ENCODE measurements around the gene KIF26B. TPM values are rescaled to one million over a fixed set of nuclear protein-coding genes. Genes with fewer than 3 reads are reported as not detected.
A peak's percentile ranks its signal among the peaks of the same experiment; 100 is the strongest.

Gene KIF26B
- total RNA-seq, 1 experiment from 2014 or later: 14.7 TPM

DNA sequence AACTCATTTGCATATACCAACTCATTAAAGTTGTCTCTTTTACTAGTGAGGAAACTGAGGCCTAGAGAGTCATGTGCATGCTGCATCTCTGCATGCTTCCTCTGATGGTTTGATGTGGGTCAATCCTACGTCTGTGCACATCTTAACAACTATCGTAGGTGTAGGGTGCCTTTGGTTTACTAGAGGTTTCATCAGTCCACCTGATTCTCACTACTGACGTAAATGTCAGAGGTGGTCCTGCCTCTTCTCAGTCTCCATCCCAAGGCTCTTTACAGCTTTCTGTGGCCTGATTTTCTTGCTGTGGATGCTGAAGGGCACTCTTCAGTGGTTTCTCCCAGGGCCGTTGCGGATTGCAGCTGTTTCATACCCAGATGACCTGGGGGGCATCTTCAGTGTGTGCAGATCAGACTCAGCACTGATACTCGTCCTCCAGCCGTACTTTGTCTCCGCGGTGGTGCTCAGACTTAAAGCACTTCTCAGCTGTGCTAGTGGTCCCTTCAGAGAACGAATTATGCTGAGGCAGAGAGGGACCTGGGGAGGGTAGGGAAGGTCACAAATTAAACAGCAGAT is 407.0 kb downstream of the KIF26B start:
- DNase-seq (ENCODE audit: low spot score): no peak

DNA sequence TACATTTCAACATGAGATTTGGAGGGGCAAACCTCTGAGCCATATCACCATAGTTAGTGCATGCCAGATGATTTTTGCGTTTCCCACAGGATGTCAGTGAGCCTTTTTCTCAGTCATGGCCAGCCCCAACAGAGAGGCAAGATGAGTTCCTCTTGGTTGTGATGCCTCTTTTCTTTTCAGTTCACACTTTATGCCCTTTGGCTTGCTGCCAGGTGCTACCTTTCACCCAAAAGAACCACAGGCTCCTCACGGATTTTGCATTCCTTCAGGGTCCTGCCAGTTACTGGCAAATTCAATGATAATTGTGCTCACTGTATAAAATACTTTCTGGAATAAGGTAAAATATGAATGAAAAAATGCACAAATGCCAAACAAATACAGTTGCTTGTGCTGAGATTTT is 411.3 kb downstream of the KIF26B start:
- no peak for DNase-seq (ENCODE audit: low spot score)

DNA sequence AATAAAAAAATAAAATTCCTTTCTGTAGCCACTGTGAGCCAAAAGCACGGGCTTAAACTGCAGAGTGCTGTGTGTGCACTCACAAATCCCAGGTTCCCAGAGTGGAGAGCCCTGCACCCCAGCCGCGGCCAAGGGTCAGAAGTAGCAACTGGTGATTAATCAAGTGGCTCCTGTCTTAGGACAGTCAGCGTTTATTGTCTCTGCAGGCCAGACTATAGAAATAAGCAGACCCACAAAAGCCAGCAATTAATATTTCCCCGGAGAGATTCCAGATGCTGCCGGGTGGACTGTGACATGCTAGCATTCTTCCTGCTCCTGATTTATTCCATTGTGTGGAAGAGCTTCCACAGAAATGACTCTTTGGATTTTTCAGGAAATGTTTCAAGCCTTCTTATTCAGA is 412.2 kb downstream of the KIF26B start:
- DNase-seq (ENCODE audit: low spot score): no peak

DNA sequence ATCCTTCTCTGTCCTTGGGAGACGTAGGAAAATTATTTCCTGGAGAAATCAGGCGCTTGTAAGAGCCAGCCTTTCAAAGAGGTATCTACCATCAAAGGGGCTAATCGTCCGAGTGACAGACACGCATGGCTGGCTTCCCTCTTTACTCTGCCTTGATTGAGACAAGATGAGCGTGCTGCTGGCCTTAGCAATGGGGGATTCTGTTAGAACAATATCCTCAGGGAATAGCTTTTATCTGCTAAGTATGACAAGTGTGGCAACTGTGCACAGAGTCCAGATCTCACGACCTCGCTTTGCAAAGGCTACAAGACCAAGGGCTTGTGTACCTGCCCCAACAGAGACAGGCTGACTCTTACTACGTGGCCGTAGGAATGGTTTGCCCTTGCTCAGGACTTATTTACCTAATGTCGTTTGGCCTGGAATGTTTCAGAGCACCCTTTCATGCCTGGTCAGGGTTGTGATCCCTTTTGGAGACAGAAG is 417.1 kb downstream of the KIF26B start:
- DNase-seq (ENCODE audit: low spot score): no peak

DNA sequence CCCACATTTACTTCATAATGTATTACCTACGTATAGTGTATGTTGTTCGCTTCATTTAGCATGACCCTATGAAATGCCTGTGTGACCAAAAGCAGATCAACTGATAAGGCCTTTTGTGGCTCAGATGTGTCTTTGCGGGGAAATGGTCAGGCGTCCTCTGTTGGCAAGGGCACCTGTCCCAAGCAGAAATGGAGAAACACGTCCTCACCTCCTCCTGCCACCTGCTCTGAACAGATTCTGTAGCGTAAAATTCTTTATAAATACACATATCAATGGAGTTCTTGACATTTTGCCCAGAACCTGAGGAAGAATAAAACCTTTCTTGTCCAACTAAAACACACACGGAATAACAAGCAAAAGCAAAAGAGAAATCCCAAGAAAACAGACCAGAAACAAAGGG is 417.9 kb downstream of the KIF26B start:
- no peak for DNase-seq (ENCODE audit: low spot score)

DNA sequence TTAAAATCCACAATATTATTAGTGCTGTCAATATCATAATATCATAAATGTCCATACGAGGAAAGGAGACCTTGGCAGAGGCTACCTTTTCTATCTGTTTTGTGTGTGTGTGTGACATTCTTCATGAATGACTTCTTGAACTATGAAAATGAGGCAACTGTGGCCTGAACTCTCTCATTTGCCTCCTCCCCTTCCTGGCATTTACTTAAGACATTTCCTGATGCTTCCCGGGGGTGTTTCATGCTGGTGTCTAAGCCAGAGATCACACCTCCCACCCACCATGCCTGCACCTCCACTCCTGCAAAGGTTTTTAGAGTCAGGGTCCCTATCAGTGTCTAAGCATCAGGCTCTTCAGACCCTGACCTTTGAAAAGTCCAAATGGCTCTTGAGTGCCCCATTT is 420.9 kb downstream of the KIF26B start:
- DNase-seq (ENCODE audit: low spot score): no peak

DNA sequence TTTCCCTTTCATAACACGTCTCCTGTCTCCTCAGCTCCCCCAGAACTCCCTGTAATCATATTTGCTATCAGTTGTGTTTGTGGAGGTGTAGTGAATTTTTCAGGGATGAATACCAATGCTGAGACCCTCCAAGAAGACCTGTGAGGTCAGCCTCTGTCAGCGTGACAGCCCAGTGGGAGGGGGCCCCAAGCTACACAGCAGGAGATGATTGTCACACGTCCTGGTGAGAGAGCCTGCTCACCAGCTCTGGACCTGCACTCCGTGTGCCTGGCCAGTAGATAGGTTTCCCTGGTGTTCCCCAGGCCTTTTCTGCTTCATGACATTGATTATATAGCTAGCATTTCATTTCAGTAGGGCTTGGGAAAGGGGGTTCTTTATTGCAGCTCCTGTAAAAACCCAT is 421.5 kb downstream of the KIF26B start:
- no peak for DNase-seq (ENCODE audit: low spot score)

DNA sequence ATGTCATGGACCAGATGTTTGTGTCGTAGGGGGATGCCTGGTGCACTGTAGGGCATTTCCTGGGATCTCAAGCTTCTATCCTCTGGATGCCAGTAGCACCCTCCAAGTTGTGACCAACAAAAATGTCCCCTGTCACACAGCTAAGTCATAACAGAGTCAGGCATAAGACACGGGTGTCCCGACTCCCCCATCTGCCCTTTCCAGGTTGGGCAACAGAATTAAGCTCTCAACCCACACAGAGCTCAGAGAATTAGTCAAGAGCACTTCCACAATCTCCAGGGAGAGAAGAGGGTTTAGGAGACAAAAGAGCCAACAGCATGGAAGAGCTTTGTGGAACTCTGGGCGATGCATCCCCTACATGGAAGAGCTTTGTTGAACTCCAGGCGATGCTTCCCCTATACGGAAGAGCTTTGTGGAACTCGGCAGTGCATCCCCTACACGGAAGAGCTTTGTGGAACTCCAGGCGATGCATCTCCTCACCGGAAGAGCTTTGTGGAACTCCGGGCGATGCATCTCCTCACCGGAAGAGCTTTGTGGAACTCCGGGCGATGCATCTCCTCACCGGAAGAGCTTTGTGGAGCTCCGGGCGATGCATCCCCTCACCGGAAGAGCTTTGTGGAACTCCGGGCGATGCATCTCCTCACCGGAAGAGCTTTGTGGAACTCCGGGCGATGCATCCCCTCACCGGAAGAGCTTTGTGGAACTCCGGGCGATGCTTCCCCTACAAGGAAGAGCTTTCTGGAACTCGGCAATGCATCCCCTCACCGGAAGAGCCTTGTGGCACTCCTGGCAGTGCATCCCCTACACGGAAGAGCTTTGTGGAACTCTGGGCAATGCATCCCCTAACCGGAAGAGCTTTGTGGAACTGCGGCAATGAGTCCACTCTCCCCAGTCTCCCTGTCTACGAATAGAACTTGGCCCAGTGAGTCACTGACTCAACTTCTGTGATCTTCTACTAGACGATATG is 422.7 kb downstream of the KIF26B start:
- DNase-seq (ENCODE audit: low spot score): no peak

DNA sequence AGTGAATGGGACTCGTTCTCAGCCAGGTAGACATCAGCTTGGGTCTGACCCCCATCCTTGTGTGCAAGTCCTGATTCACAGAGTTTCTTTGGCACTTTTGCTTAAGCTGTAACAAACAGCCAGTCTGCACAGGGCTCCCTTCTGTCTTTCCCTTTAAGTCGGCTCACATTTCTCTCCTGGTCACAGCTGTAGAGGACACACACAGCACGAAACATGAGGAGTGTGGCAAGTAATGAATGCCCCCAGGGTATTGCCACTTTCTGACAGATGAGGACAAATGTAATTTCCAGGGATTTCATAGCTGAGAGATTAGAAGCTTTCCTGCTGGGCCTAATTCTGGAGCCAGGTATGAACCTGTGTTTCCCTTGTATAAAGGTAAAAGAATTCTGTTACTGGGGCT is 423.5 kb downstream of the KIF26B start:
- DNase-seq (ENCODE audit: low spot score): no peak

DNA sequence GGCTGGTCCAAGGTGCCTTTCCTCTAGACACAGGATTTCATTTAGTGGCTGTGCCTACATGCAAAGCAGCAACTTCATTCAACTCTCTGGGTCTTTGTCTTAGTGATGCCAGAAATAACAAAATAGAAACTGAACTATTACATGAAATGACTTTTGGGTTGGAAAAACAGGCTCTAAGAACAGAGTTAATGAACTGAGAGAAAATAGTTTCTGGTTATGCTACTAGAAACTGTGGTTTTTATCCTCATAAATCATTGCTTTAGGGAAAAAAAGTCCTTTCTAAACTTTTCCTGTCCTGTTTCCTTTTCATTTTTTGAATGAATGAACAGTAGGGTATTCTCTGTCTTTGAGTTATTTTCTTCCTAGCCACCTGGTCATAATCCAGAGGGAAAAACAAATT is 424.0 kb downstream of the KIF26B start:
- DNase-seq (ENCODE audit: low spot score): no peak

DNA sequence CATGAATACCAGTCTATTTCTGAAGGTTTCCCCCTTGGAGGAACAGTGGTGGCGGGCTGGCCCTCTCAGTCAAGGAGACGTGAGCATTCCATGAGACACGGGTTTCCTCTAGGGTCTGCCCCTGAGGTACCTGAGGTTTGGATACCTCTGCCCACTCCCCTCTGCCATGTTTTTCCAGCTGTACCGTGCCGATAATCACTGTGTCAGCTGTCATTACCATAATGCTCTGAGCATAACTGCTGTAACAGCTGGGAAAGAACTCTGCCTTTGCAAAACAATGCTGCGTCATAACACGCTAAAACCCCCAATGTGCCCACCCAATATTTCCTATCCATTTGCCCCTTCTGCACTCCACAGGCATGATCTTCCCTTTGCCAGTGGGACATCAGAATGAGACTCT is 425.1 kb downstream of the KIF26B start:
- no peak for DNase-seq (ENCODE audit: low spot score)

DNA sequence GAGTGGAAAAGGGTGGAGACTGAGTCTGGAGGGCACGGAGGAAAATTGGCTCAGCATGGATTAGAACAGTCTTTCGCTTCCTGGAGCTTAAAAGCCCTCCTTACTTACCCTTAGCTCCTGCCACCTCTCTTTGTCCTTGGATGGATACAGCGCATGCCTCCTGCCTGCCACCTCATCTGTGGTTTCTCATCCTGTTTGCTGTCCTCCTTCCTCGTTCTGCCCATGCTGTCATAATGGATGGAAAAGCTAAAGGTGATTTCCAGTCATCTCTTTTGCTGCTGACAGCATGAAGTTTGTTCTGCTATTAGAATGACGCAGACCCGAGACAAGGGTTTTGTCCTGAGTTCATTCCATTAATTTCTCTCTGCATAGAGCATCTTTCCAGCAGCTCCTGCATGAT is 425.9 kb downstream of the KIF26B start:
- no peak for DNase-seq (ENCODE audit: low spot score)

DNA sequence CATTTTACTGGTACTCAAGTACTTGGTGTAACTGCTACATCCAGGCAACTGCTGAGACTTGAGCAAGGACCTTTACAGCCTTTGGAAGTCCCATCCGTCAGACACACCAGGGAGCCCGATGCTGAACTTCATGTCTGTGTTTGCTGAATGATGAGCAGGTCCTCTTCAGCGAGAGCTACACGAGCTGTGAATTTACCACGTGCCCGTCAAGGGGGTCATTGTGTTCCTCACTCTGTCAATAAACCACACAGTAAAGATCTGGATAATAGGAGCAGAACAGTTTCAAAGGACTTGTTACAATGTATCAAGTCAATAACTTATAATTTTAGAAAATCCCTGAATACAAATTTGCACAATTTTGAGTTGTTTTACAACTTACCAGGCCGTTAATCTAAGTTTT is 427.2 kb downstream of the KIF26B start:
- DNase-seq (ENCODE audit: low spot score): no peak

DNA sequence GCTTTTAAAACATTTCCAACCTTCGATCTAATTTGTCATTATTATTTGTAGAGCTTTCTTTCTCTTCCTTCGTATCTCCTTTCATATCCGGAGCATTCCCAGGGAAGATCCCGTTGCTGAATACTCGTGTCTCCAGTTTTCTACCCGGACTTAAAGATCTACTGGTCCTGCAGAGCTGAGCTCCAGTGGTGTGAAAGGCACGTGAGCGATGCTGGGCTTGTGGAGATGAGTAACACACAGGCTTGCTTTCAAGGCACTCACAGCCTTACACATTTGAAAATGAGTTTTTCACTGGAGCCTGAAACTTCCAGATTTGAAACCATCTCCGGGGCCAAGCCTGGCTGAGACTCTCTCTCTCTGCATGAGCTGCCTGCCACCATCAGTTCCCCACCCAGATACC is 428.3 kb downstream of the KIF26B start:
- DNase-seq (ENCODE audit: low spot score): no peak

DNA sequence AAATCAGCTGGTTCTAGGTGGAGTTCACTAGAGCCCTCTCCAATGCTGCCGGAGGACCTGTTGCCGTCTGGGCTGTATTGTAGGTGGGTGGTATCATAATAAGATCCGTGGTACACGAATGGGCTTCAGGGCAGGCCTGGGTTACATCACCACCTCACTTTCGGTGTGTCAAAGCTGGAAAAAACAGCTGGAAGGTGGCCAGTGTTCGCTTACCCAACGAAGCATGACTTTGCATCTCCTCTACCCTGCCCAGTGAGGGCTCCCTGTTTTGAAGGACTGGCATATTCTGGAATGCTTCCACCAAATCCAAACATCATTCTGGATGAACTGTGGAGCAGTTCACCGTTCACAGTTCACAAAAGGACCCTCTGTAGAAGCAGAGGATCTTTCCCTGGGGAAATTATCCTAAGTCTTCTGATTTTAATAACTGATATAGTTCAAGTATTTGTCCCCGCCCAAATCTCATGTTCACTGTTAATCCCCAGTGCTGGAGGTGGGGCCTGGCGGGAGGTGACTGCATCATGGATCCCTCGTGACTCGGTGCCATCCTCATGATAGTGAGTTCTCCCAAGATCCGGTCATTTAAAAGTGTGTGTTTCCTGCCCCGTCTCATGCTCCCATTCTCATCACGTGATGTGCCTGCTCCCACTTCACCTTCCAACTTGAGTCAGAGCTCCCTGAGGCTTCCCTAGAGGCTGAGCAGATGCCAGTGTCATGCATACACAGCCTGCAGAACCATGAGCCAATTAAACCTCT is 429.0 kb downstream of the KIF26B start:
- DNase-seq (ENCODE audit: low spot score): peak; percentile 85

DNA sequence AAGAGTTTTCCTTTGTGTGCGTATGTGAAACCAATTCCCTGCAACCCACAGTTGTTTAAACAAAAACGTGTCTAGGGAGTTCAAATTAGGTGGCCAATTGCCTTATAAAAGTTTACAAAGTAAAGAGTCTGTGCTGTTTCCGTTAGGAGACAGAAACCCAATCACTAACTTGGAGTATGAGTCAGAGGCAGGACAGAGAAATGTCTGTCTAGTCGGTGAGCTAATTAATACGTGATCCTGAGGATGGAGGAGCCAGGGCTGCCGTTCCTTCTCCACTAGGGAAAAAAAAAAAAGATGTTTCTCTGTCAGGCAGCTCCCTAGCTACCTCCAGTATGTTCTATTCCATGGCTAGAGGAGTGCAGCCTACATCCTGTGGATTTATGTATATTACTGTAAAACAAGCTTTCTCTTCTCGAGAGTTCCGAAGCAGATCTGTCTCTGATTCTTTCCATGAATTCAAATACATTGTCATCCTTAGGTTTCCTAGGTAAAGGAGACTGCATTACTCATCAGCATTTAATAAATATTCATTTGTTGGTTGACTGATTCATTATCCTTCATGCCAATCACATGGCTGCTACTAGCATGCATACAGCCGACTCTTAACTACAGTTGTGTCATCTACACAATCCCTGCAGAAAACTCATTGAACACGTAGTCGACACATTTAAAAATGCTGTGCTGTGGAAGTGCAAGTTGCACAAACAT is 430.6 kb downstream of the KIF26B start:
- peak; percentile 96 for DNase-seq (ENCODE audit: low spot score)

DNA sequence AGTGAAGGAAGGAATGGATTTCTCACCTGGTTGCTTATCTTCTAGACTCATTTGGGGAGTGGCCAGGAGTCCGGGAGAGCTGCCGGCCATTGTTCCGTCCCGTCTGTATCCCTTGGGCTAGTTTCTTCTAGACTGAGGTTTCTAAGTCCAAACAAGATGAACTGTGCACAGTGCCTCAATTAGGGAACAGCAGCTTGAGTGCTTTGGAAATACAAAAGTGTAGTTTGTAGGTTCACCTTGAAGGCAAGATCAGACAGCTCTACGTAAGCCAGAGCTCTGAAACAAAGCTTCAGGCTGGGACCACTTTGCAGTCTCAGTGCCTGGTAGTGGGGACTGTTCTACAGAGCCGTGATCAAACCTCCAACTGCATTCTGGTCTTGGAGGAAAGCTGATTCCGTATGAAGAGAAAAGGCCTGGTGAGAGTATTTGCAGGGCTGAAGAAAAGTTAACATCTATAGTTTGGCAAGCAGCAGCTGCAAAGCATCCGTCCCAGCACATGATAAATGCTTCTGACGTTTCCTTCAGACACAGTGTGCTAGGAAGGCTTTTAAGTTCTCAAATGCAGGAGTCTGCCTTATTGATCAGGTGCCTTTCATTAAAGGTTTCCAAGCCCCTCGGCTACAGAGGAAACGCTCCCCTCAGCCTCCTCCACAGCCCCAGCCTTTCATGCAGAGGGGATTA is 432.8 kb downstream of the KIF26B start:
- DNase-seq (ENCODE audit: low spot score): no peak

DNA sequence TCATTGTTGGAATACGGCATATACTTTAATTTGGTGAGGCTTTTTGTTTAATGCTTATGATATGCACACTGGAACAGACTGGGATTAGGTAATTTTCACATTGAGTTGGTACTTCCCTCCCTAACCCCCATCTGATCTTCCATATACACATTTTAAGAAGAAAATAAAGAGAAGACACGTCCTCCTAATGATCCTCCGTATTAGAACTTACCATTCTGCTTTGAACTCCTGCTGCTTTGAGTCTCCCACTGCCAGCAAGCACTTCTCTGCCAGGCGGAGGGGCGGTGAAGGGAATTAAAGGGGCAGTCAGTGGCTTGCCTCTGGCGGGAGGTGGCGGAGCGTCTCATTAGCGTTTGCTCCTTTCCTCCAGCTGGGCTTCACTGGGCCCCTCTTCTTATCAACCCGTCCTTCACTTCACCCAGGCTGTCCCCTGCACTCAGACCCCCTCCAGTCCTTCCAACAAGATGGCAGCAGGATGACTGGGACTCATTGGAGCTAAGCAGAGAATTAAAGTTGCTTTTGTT is 433.4 kb downstream of the KIF26B start:
- no peak for DNase-seq (ENCODE audit: low spot score)

DNA sequence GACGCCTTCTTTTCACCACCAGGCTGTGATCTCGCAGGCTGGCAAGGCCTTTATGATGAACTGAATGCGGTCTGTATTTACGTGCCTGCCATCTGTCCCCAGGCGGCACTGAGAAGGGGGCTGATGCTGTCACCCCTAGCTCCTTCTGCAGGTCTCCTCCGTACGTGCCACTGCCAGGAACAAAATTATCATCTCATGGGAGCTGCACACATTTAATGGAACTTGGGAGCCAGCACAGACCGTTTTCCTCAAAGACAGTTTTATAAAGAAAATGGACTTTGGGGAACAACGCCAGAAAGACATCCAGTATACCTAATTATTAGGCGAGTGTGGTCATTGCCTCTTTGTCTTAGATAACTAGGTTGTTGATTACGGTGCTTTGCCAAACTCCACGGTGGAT is 434.5 kb downstream of the KIF26B start:
- no peak for DNase-seq (ENCODE audit: low spot score)

DNA sequence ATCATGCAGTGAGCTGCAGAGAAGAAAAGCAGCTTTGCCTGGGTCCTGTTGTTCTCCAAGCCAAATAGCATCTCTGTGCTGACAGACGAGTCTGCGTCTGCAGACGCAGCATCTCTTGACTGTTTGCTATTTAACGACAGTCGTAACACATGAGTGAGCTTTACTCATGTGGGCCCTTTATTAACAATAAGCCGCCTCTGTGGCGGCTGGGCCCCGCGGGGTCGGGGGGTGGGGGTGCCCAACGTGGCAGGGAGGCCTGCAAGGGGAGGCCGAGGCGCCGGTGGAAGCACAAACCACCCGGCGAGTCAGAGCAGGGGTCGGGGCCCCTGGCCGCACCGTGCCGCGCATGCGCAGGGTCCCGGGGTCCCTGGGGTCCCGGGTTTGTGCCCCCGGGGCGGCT is 435.1 kb downstream of the KIF26B start:
- DNase-seq (ENCODE audit: low spot score): no peak

DNA sequence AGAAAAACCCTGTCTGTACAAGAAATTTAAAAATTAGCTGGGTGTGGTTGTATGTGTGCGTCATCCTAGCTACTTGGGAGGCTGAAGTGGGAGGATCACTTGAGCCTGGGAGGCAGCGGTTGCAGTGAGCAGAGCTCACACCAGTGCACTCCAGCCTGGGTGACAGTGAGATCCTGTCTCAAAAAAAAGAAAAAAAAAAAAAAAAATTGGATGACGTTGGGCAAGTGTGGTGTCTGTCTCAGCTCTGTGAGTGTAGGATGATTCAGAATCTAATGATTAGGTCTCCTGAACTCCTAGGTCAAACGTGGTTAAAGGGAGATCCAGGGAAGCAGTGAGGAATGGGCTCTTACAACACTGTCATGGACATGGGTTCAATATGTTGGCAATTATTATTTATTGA is 435.9 kb downstream of the KIF26B start:
- DNase-seq (ENCODE audit: low spot score): no peak
